GM12878 (cell line): ENCODE data around the gene KLF7. TPM values are rescaled to one million over a fixed set of nuclear protein-coding genes. Genes with fewer than 3 reads are reported as not detected.

Experiments
- ATAC-seq: fragments of 200-7000 bp; cut with Tn5 transposase; 3 replicates; pipeline ENCODE4 v1.9.1; 2020; ENCODE audit warnings: mild to moderate bottlenecking, moderate library complexity
- BruUV-seq: library from RNA; stranded (reverse); fragments of 400-500 nt; replicated peaks from 2 replicates; lab custom pipeline; 2021; lab: Mats Ljungman, UMichigan
- CTCF ChIA-PET: fragments of 300-600 bp; sonication (Branson Sonifier 250); formaldehyde crosslinking; extraction: SDS; loops from one replicate; lab custom pipeline; 2021; ENCODE audit warnings: inconsistent platforms; lab: Yijun Ruan, JAX
- POLR2A ChIA-PET: fragments of 350-600 bp; formaldehyde crosslinking; extraction: SDS; loops from one replicate; lab custom pipeline; 2021; ENCODE audit warnings: inconsistent platforms; lab: Charles Lee
- RAD21 ChIA-PET: fragments of 300-600 bp; sonication (Branson Sonifier 250); formaldehyde crosslinking; loops from one replicate; lab custom pipeline; 2023; ENCODE audit warnings: antibody characterized with exemption; ENCODE audit not compliant: unreplicated experiment; lab: Charles Lee
- SMC1A ChIA-PET: fragments of 300-600 bp; sonication (Branson Sonifier 250); formaldehyde crosslinking; loops from one replicate; lab custom pipeline; 2023; ENCODE audit not compliant: unreplicated experiment, uncharacterized antibody; lab: Charles Lee
- DNase-seq: peaks from one replicate; pipeline ENCODE4 v3.0.0-alpha.2; 2011; ENCODE audit warnings: low read depth, low spot score
- FAIRE-seq: peaks from 3 replicates; lab custom pipeline; 2011; peaks lifted over from hg19 to GRCh38; lab: Jason Lieb, UNC
- H2AFZ ChIP-seq: 2 replicates; pipeline ENCODE4 v1.6.0; 2011; ENCODE audit warnings: low read depth, low read length, control low read depth; ENCODE audit not compliant: control insufficient read depth
- H3K27ac ChIP-seq: 2 replicates; pipeline ENCODE4 v1.5.1; 2011; ENCODE audit warnings: control low read depth; ENCODE audit not compliant: control insufficient read depth, insufficient read depth
- H3K27me3 ChIP-seq, 2 experiments: replicated peaks in 1 of 2; 2 replicates each; pipeline versions ENCODE4 v1.6.0 to v1.6.1; 2011; ENCODE audit warnings: low read length in 1 of 2; ENCODE audit not compliant: control insufficient read depth in 2 of 2, insufficient read depth in 2 of 2
- H3K36me3 ChIP-seq, 2 experiments: 2 replicates each; pipeline ENCODE4 v1.5.1; 2011; ENCODE audit warnings: low read length in 1 of 2; ENCODE audit not compliant: control insufficient read depth in 2 of 2, insufficient read depth in 2 of 2
- H3K4me1 ChIP-seq: 2 replicates; pipeline ENCODE4 v1.6.1; 2011; ENCODE audit warnings: mild to moderate bottlenecking, low read length, moderate library complexity, mixed read lengths; ENCODE audit not compliant: control insufficient read depth, insufficient read depth
- H3K4me2 ChIP-seq: 2 replicates; pipeline ENCODE4 v1.6.0; 2011; ENCODE audit warnings: control low read depth; ENCODE audit not compliant: control insufficient read depth, insufficient read depth
- H3K4me3 ChIP-seq: fragments of 200-600 bp; sonication (generic); 2 replicates; pipeline ENCODE4 v1.5.1; 2016
- H3K79me2 ChIP-seq: 2 replicates; pipeline ENCODE4 v1.6.0; 2011; ENCODE audit warnings: low read length; ENCODE audit not compliant: control insufficient read depth, insufficient read depth
- H3K9ac ChIP-seq: 2 replicates; pipeline ENCODE4 v1.8.0; 2011; ENCODE audit warnings: low read length, control low read depth, mixed read lengths; ENCODE audit not compliant: control insufficient read depth, insufficient read depth
- H3K9me3 ChIP-seq: replicated peaks from 3 replicates; pipeline ENCODE4 v1.5.1; 2011; ENCODE audit warnings: mild to moderate bottlenecking, low read length; ENCODE audit not compliant: control insufficient read depth, insufficient read depth
- H4K20me1 ChIP-seq: 2 replicates; pipeline ENCODE4 v1.6.0; 2011; ENCODE audit not compliant: control insufficient read depth, insufficient read depth
- ATF3 ChIP-seq: IDR thresholded peaks from 2 replicates; pipeline ENCODE4 v1.6.1; 2011; ENCODE audit warnings: low read depth, mild to moderate bottlenecking, low read length, moderate library complexity, borderline replicate concordance; ENCODE audit errors: extremely low read depth
- CHD1 ChIP-seq: IDR thresholded peaks from 2 replicates; pipeline ENCODE4 v1.6.1; 2012; ENCODE audit warnings: low read depth, low read length, improper control_type of control experiment
- CREB1 ChIP-seq: IDR thresholded peaks from 2 replicates; pipeline ENCODE4 v1.6.1; 2012; ENCODE audit warnings: low read depth, mild to moderate bottlenecking, inconsistent platforms
- CREM ChIP-seq: IDR thresholded peaks from 2 replicates; pipeline ENCODE4 v1.6.1; 2014; ENCODE audit warnings: antibody characterized with exemption, low read depth
- EED ChIP-seq: sonication (generic); IDR thresholded peaks from 2 replicates; pipeline ENCODE4 v1.6.1; 2016; ENCODE audit warnings: antibody characterized with exemption, low read depth
- HDGF ChIP-seq: fragments of 450-650 bp; IDR thresholded peaks from 2 replicates; pipeline ENCODE4 v1.6.1; 2016; ENCODE audit warnings: antibody characterized with exemption
- MXI1 ChIP-seq: fragments of 150-350 bp; IDR thresholded peaks from 2 replicates; pipeline ENCODE4 v1.6.1; 2011; ENCODE audit warnings: low read depth, mild to moderate bottlenecking, inconsistent platforms, low read length, improper control_type of control experiment
- RELA ChIP-seq: fragments of 450-650 bp; IDR thresholded peaks from 2 replicates; pipeline ENCODE4 v1.8.0; 2014; ENCODE audit warnings: borderline replicate concordance; ENCODE audit not compliant: partially characterized antibody
- YBX1 ChIP-seq: fragments of 450-650 bp; IDR thresholded peaks from 2 replicates; pipeline ENCODE4 v1.6.1; 2016; ENCODE audit warnings: antibody characterized with exemption
- ZBED1 ChIP-seq: IDR thresholded peaks from 2 replicates; pipeline ENCODE4 v1.6.1; 2016; ENCODE audit warnings: borderline replicate concordance
- ZBTB40 ChIP-seq: fragments of 450-650 bp; IDR thresholded peaks from 2 replicates; pipeline ENCODE4 v1.6.1; 2016; ENCODE audit warnings: mild to moderate bottlenecking, moderate library complexity, borderline replicate concordance
- ZNF217 ChIP-seq: fragments of 450-650 bp; IDR thresholded peaks from 2 replicates; pipeline ENCODE4 v1.6.1; 2017; ENCODE audit warnings: antibody characterized with exemption, mild to moderate bottlenecking
- ZNF384 ChIP-seq: IDR thresholded peaks from 2 replicates; pipeline ENCODE4 v1.6.1; 2012; ENCODE audit warnings: low read depth, mild to moderate bottlenecking, low read length, improper control_type of control experiment, borderline replicate concordance
- in situ Hi-C: fragments of 300-500 bp; cut with MboI; formaldehyde crosslinking; loops from 9 replicates; pipeline ENCODE4 v1.14.3; 2018; ENCODE audit warnings: mixed read lengths
- intact Hi-C: fragments of 100-400 bp; cut with micrococcal nuclease; formaldehyde crosslinking; loops from one replicate; pipeline ENCODE4 v1.14.2; 2022; ENCODE audit not compliant: unreplicated experiment
- polyA plus RNA-seq, 11 experiments: library from polyadenylated mRNA; depleted of rRNA in 4 of 11; unstranded in 6 of 11; stranded (reverse) in 5 of 11; fragments of >200 nt; fragmentation: Nextera tagmentation in 4 of 11; fragmentation: Illumina TruSeq in 1 of 11; extraction: Ambion mirVana in 4 of 11; extraction: Trizol in 1 of 11; gene quantifications; 1 replicate in 1 of 11; 2 replicates in 10 of 11; pipeline versions ENCODE4 v1.2.1 to v1.2.3, GENCODE V29; 2011 to 2016; ENCODE audit warnings: inconsistent platforms in 2 of 11, missing spikeins in 2 of 11, low read depth in 1 of 11
- total RNA-seq, 4 experiments: library from RNA; depleted of rRNA in 3 of 4; stranded (reverse); fragments of >200 nt in 3 of 4; fragmentation: Illumina TruSeq in 1 of 4; extraction: Trizol in 1 of 4; gene quantifications; 2 replicates each; pipeline versions ENCODE4 v1.2.1 to v1.2.3, GENCODE V29; 2013 to 2021
- TF ChIP-seq, protein P1 (sequence below): fragments of 450-650 bp; IDR thresholded peaks from 2 replicates; pipeline ENCODE4 v1.6.1; 2016; ENCODE audit warnings: mild to moderate bottlenecking
- TF ChIP-seq, protein P2 (sequence below): fragments of 450-650 bp; IDR thresholded peaks from 2 replicates; pipeline ENCODE4 v1.6.1; 2017; ENCODE audit warnings: borderline replicate concordance
- TF ChIP-seq, protein P3 (sequence below): fragments of 450-650 bp; formaldehyde crosslinking; IDR thresholded peaks from 2 replicates; pipeline ENCODE4 v1.5.0; 2022; ENCODE audit warnings: mild to moderate bottlenecking, missing genetic modification characterization

The KLF7 gene
- total and polyA plus RNA-seq, 10 of the 15 experiments (the other 5 are each of a cell fraction or from before 2014, with no cell fraction given), result 2.4 to 24.8 (median 8.5) TPM

- H3K9ac ChIP-seq, result no peak overlapping the region
- BruUV-seq, result no TSS peak
- RAD21 ChIA-PET, result no interaction called here
- TF ChIP-seq RELA, result no peak
- TF ChIP-seq ZNF217, result no peak
- no peak for TF ChIP-seq YBX1
- TF ChIP-seq ZNF384, result no peak
- TF ChIP-seq, protein P1, sequence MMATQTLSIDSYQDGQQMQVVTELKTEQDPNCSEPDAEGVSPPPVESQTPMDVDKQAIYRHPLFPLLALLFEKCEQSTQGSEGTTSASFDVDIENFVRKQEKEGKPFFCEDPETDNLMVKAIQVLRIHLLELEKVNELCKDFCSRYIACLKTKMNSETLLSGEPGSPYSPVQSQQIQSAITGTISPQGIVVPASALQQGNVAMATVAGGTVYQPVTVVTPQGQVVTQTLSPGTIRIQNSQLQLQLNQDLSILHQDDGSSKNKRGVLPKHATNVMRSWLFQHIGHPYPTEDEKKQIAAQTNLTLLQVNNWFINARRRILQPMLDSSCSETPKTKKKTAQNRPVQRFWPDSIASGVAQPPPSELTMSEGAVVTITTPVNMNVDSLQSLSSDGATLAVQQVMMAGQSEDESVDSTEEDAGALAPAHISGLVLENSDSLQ, result no peak
- TF ChIP-seq, protein P2, sequence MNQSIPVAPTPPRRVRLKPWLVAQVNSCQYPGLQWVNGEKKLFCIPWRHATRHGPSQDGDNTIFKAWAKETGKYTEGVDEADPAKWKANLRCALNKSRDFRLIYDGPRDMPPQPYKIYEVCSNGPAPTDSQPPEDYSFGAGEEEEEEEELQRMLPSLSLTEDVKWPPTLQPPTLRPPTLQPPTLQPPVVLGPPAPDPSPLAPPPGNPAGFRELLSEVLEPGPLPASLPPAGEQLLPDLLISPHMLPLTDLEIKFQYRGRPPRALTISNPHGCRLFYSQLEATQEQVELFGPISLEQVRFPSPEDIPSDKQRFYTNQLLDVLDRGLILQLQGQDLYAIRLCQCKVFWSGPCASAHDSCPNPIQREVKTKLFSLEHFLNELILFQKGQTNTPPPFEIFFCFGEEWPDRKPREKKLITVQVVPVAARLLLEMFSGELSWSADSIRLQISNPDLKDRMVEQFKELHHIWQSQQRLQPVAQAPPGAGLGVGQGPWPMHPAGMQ, result no peak
- no peak for TF ChIP-seq HDGF
- TF ChIP-seq CREB1, result no peak
- TF ChIP-seq CREM, result no peak
- TF ChIP-seq EED, result no peak
- no peak for TF ChIP-seq ZBTB40
- TF ChIP-seq MXI1, result no peak
- no peak for TF ChIP-seq CHD1
- TF ChIP-seq, protein P3, sequence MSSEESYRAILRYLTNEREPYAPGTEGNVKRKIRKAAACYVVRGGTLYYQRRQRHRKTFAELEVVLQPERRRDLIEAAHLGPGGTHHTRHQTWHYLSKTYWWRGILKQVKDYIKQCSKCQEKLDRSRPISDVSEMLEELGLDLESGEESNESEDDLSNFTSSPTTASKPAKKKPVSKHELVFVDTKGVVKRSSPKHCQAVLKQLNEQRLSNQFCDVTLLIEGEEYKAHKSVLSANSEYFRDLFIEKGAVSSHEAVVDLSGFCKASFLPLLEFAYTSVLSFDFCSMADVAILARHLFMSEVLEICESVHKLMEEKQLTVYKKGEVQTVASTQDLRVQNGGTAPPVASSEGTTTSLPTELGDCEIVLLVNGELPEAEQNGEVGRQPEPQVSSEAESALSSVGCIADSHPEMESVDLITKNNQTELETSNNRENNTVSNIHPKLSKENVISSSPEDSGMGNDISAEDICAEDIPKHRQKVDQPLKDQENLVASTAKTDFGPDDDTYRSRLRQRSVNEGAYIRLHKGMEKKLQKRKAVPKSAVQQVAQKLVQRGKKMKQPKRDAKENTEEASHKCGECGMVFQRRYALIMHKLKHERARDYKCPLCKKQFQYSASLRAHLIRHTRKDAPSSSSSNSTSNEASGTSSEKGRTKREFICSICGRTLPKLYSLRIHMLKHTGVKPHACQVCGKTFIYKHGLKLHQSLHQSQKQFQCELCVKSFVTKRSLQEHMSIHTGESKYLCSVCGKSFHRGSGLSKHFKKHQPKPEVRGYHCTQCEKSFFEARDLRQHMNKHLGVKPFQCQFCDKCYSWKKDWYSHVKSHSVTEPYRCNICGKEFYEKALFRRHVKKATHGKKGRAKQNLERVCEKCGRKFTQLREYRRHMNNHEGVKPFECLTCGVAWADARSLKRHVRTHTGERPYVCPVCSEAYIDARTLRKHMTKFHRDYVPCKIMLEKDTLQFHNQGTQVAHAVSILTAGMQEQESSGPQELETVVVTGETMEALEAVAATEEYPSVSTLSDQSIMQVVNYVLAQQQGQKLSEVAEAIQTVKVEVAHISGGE (CRISPR knock-in tag), result no peak
- TF ChIP-seq ZBED1, result no peak
- no peak for TF ChIP-seq ATF3
These were observed 17.8 kb upstream of the KLF7 start for GRCh38 chr2:207183506-207183905.

More at GRCh38 chr2:207183506-207183905, 17.8 kb upstream of the KLF7 start:
- H3K4me1 ChIP-seq, result no peaks in the 10 kb centered on the region
- peaks cover 0 to 2% of the 10 kb centered on the region in 2 experiments; a peak in 1 of 4 replicates for H3K27me3 ChIP-seq
- ChIA-PET CTCF (interaction anchor here (0.7 kb wide), 1 partner anchor 16 kb away, joined by 3 read pairs; no protein-coding TSS in a partner anchor), POLR2A (no interaction called here), SMC1A (no interaction called here)
- H3K79me2 ChIP-seq, result no peaks in the 10 kb centered on the region
- no peak for ATAC-seq
- DNase-seq, result no peak
- no peak overlapping the region for H3K27ac ChIP-seq
- H3K9me3 ChIP-seq, result peaks cover 4% of the 10 kb centered on the region; the same call in 1 of the 3 replicates
- intact Hi-C loops, result no loop called here
- no peak overlapping the region for H3K4me2 ChIP-seq
- FAIRE-seq, result no peak
- no peak overlapping the region for H3K4me3 ChIP-seq
- H3K36me3 ChIP-seq, result no peaks in the 10 kb centered on the region
- H4K20me1 ChIP-seq, result no peaks in the 10 kb centered on the region
- no peak overlapping the region for H2AFZ ChIP-seq
- in situ Hi-C loops, result no loop called here
